GM12878 (cell line): ENCODE results near the gene PPP1R13L.

ENCODE experiments used
- CEBPB ChIP-seq, 2 experiments: fragments of 150-350 bp in 1 of 2; IDR thresholded peaks; 2 replicates each; pipeline ENCODE4 v1.6.1; 2012 to 2014; ENCODE audit warnings: low read depth in 2 of 2, low read length in 2 of 2, borderline replicate concordance in 1 of 2, inconsistent platforms in 1 of 2
- CTCF ChIP-seq, 3 experiments: IDR thresholded peaks in 2 of 3; conservative IDR thresholded peaks in 1 of 3; 2 replicates each; pipeline ENCODE4 v1.5.1; 2011; ENCODE audit warnings: low read depth in 3 of 3, low read length in 3 of 3, mild to moderate bottlenecking in 3 of 3, control low read depth in 2 of 3, moderate library complexity in 2 of 3, inconsistent platforms in 1 of 3, mixed read lengths in 1 of 3; ENCODE audit not compliant: control insufficient read depth in 2 of 3, insufficient read depth in 1 of 3; ENCODE audit errors: extremely low read depth in 1 of 3
- E2F8 ChIP-seq: fragments of 450-650 bp; IDR thresholded peaks from 2 replicates; pipeline ENCODE4 v1.6.1; 2018; ENCODE audit warnings: mild to moderate bottlenecking, low read depth, moderate library complexity; ENCODE audit not compliant: partially characterized antibody
- MTA3 ChIP-seq: IDR thresholded peaks from 2 replicates; pipeline ENCODE4 v1.6.1; 2012; ENCODE audit warnings: low read length, inconsistent platforms, borderline replicate concordance
- MXI1 ChIP-seq: fragments of 150-350 bp; IDR thresholded peaks from 2 replicates; pipeline ENCODE4 v1.6.1; 2011; ENCODE audit warnings: low read depth, mild to moderate bottlenecking, inconsistent platforms, low read length, improper control_type of control experiment
- NR2C2 ChIP-seq: IDR thresholded peaks from 2 replicates; pipeline ENCODE4 v1.6.1; 2011; ENCODE audit warnings: borderline replicate concordance, low read depth; ENCODE audit not compliant: control insufficient read depth, insufficient read length
- POLR2A ChIP-seq: IDR thresholded peaks from 2 replicates; pipeline ENCODE4 v1.6.1; 2011; ENCODE audit warnings: low read depth, mild to moderate bottlenecking, low read length
- RELA ChIP-seq: fragments of 450-650 bp; IDR thresholded peaks from 2 replicates; pipeline ENCODE4 v1.8.0; 2014; ENCODE audit warnings: borderline replicate concordance; ENCODE audit not compliant: partially characterized antibody
- YY1 ChIP-seq: IDR thresholded peaks from 2 replicates; pipeline ENCODE4 v1.6.1; 2011; ENCODE audit warnings: low read depth, mild to moderate bottlenecking, low read length
- ZNF274 ChIP-seq: IDR thresholded peaks from one replicate; pipeline ENCODE4 v1.8.0; 2011; ENCODE audit not compliant: insufficient read length, insufficient read depth

DNA sequence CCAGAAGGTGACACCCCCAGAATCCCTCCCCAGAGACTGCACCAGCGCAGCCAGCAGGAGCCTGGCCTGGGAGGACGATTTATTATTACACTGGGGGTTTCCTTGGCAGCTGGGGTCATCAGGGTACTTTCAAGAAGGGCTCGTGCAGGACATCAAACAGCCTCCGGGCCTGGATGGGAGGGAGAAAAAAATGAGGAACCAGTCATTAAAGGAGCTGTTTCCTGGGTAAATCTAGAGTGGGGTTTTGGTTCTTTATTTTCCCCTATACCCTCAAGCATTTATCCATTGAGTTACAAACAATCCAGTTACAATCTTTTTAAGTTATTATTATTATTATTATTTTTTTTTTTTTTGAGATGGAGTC lies 4.7 kb upstream of the PPP1R13L start:
- TF ChIP-seq POLR2A (no peak), YY1 (no peak), ZNF274 (no peak), NR2C2 (no peak), MTA3 (no peak), CTCF (IDR thresholded peaks at IDR 0.05 in 2 of 3, conservative IDR thresholded peaks at IDR 0.05 in 1 of 3; ENCODE audit: control insufficient read depth in 2 of 3, extremely low read depth in 1 of 3, insufficient read depth in 1 of 3, low read depth in 3 of 3, low read length in 3 of 3) (no peak), MXI1 (no peak), E2F8 (no peak), RELA (no peak), CEBPB (IDR thresholded peaks at IDR 0.05; ENCODE audit: borderline replicate concordance in 1 of 2, low read depth in 2 of 2, low read length in 2 of 2) (no peak)
